Gastroesophageal sphincter (tissue), 3 donors: Measurements from ENCODE around the gene TLR1.

Experiments used
- POLR2A ChIP-seq, 2 donors: fragments of 450-650 bp; IDR thresholded peaks; one replicate each; pipeline ENCODE4 v1.6.1; 2017; ENCODE audit warnings: antibody characterized with exemption in 2 of 2, mild to moderate bottlenecking in 2 of 2, moderate library complexity in 1 of 2
- POLR2AphosphoS5 ChIP-seq: sonication (generic); formaldehyde crosslinking; IDR thresholded peaks from one replicate; pipeline ENCODE4 v1.6.1; 2017; ENCODE audit warnings: antibody characterized with exemption
- TF ChIP-seq, protein P1 (sequence below), 4 experiments: fragments of 200-600 bp in 2 of 4; fragments of 450-650 bp in 2 of 4; sonication (generic) in 1 of 4; IDR thresholded peaks; one replicate each; pipeline ENCODE4 v1.5.1; 2017 to 2019; ENCODE audit warnings: antibody characterized with exemption in 4 of 4, mild to moderate bottlenecking in 2 of 4, moderate library complexity in 2 of 4

DNA sequence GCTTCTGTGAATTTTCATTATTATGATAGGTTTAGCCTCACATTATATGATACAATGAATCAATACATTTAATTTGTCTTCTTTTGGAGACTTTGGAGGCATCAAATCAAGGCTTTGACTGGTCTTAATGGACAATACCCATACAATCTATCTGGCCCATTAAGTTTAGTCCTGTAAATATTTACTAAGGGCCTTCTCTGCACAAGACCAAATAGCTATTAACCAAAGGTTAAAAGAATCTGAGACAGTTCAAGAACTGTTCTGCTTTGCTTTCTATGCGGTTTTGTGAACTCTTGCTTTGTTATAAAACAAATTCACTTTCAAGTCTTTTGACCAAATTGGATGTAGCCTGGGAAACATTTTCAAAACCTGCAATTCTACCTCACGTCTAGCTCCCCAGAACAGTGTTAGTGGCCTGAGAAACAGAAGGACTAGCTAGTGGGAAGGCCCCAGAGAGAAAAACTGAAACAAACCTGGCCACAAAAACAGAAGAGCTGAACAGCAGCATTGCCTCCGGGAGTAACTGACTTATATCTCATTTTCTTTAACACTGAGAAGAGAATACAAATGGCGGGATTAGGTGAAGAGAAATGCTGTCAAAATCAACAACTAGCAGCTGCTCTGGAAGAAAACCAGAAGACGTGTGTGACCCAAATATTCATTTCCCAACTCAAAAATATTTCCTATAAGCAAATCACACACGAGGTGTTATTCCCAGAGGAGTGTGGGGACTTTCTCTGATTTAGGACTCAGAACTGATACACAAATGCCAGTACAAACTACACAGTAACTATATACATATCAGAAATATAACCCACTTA is 548 bp downstream of the TLR1 start:
- TF ChIP-seq, protein P1, sequence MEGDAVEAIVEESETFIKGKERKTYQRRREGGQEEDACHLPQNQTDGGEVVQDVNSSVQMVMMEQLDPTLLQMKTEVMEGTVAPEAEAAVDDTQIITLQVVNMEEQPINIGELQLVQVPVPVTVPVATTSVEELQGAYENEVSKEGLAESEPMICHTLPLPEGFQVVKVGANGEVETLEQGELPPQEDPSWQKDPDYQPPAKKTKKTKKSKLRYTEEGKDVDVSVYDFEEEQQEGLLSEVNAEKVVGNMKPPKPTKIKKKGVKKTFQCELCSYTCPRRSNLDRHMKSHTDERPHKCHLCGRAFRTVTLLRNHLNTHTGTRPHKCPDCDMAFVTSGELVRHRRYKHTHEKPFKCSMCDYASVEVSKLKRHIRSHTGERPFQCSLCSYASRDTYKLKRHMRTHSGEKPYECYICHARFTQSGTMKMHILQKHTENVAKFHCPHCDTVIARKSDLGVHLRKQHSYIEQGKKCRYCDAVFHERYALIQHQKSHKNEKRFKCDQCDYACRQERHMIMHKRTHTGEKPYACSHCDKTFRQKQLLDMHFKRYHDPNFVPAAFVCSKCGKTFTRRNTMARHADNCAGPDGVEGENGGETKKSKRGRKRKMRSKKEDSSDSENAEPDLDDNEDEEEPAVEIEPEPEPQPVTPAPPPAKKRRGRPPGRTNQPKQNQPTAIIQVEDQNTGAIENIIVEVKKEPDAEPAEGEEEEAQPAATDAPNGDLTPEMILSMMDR (IDR thresholded peaks at IDR 0.05), result no peak
- TF ChIP-seq POLR2A (IDR thresholded peaks at IDR 0.05) (no peak), POLR2AphosphoS5 (no peak)
